Lower leg skin (tissue), 4 donors: ENCODE data around the gene SLC2A5. TPM values are rescaled to one million over a fixed set of nuclear protein-coding genes. Genes with fewer than 3 reads are reported as not detected.

Experiments
- DNase-seq, 2 donors: peaks; one replicate each; pipeline ENCODE4 v3.0.0-alpha.2; 2019; ENCODE audit warnings: low spot score in 2 of 2
- H3K4me3 ChIP-seq: fragments of 200-600 bp; sonication (generic); 2 replicates; pipeline ENCODE4 v1.5.1; 2017; ENCODE audit warnings: mild to moderate bottlenecking, low read depth; ENCODE audit not compliant: poor library complexity, severe bottlenecking
- POLR2A ChIP-seq, 2 donors: fragments of 450-650 bp; IDR thresholded peaks; one replicate each; pipeline ENCODE4 v1.6.1; 2016 to 2017; ENCODE audit warnings: antibody characterized with exemption in 2 of 2, mild to moderate bottlenecking in 1 of 2, moderate library complexity in 1 of 2
- WGBS, 2 donors: methylation state at CpG; one replicate each; pipeline ENCODE4 v1.1.5; 2018; 5-methylcytosine and 5-hydroxymethylcytosine counted together
- intact Hi-C: fragments of 100-400 bp; cut with DNase I; formaldehyde crosslinking; loops from one replicate; pipeline ENCODE4 v1.15.0; 2023; ENCODE audit warnings: low total_unique reads
- total RNA-seq, 4 donors: library from RNA; depleted of rRNA; stranded (reverse); fragments of >200 nt; gene quantifications; one replicate each; pipeline ENCODE4 v1.1.0, GENCODE V29; 2016
- TF ChIP-seq, protein P1 (sequence below), 3 donors: fragments of 450-650 bp; IDR thresholded peaks; one replicate each; pipeline ENCODE4 v1.5.1; 2016; ENCODE audit warnings: antibody characterized with exemption in 3 of 3, mild to moderate bottlenecking in 3 of 3, moderate library complexity in 2 of 3

The SLC2A5 gene
- total RNA-seq: 1 to 10 TPM in 2 of 4 donors, under 1 TPM in 2; 0.21 to 3.4 (median 1.9) TPM

DNA sequence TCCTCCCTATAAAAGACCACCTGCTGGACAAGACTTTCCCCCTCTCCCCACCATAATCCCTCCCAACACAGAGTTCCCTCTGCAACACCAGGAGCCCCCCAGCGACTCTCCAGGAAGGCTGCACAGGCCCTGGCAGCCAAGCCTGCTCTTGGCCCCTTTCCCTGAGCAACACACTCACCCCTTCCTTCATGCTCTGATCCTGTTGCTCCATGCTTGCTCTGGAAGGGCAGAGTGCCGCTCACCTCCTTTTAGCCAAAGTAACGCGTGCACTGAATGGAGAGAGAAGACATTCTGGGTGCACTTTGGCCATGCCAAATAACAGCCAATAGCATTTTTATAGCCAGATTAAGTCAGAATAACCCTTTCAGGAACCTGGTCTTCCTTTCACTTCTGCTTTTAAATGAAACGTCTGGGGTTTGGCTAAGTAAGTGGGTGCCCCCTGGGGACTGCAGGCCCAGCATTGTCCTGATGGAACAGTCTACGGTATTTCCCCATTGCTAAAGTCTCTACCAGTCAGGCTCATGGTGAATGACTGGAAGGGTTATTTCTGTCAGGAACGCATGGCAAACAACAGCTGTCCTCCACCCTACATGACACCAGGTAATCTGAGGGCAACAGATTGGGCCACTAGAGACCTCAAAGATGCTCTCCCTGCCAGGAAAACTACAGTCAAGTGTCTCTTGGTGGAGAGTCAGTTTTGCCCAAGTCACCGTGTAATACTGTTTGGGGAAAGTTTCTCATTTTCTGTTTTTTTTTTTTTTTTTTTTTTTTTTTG lies at the start of gene SLC2A5:
Gene SLC2A5, minus strand, starts transcription at position 310 of the 775 bp plus-strand sequence. Its CDS starts 99 bp downstream, at position 211.
- DNase-seq: no peak
- H3K4me3 ChIP-seq: no peak within 1 kb of the TSS
- 8 to 20% methylated on average over 8 of the region's 8 CpGs for WGBS, 2 donors
- TF ChIP-seq, protein P1, sequence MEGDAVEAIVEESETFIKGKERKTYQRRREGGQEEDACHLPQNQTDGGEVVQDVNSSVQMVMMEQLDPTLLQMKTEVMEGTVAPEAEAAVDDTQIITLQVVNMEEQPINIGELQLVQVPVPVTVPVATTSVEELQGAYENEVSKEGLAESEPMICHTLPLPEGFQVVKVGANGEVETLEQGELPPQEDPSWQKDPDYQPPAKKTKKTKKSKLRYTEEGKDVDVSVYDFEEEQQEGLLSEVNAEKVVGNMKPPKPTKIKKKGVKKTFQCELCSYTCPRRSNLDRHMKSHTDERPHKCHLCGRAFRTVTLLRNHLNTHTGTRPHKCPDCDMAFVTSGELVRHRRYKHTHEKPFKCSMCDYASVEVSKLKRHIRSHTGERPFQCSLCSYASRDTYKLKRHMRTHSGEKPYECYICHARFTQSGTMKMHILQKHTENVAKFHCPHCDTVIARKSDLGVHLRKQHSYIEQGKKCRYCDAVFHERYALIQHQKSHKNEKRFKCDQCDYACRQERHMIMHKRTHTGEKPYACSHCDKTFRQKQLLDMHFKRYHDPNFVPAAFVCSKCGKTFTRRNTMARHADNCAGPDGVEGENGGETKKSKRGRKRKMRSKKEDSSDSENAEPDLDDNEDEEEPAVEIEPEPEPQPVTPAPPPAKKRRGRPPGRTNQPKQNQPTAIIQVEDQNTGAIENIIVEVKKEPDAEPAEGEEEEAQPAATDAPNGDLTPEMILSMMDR (IDR thresholded peaks at IDR 0.05): no peak
- TF ChIP-seq POLR2A (IDR thresholded peaks at IDR 0.05): no peak
- intact Hi-C loops: no loop called here

- no peak overlapping the region for H3K4me3 ChIP-seq
- no peak for TF ChIP-seq POLR2A (IDR thresholded peaks at IDR 0.05)
- TF ChIP-seq, protein P1 (IDR thresholded peaks at IDR 0.05): no peak
- 55 to 59% methylated on average over 7 of the region's 7 CpGs for WGBS, 2 donors
- intact Hi-C loops: no loop called here
- DNase-seq: no peak
These were observed 48.8 kb upstream of the SLC2A5 start for GRCh38 chr1:9118186-9118585.

DNA sequence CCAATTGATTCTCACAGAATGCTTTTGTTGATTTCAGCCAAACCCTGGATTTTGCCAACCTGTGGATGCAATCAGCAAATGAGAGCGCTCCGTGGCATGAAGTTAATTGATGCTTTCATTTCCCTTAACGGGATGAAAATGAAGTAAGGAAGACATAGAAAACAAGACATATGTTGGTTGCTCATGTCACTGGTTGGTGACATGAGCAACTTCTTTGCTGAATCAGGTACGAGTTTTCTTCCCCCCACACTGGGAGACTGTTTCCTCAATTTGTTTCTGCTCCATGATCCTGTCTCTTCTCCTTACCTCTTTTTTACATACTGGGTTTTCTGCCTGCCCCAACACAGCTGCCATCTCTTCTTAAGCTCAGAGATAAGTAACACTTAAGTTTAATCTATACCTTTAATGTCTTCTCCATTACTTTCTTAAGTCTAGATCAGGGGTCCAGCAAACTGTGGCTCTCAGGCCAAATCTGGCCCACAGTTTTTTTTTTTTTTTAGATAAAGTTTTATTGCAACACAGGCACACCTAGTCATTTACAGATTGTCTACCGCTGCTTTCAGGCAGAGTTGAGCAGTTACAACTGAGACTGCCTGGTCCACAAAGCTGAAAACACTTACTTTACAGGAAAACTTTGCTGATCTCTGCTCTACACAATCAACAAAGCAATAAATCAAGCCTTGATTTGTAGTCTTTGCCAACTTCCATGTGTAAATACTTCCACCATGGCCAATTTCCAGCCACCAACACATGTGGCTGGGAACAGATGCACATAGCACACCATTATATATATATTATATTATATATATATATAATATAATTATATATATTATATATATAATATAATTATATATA lies 46.1 kb upstream of the SLC2A5 start:
- WGBS, 2 donors: 50 to 53% methylated on average over 5 of the region's 5 CpGs
- TF ChIP-seq, protein P1 (IDR thresholded peaks at IDR 0.05): no peak
- no peak for TF ChIP-seq POLR2A (IDR thresholded peaks at IDR 0.05)
- H3K4me3 ChIP-seq: no peak overlapping the region
- DNase-seq: no peak
- intact Hi-C loops: no loop called here

- WGBS, 2 donors: 85% methylated on average over 13 of the region's 13 CpGs
- intact Hi-C loops: loop anchor here (5.0 kb wide), 1 partner anchor 84 kb away; no protein-coding TSS in a partner anchor
- no peak for DNase-seq
- no peak overlapping the region for H3K4me3 ChIP-seq
- no peak for TF ChIP-seq POLR2A (IDR thresholded peaks at IDR 0.05)
- TF ChIP-seq, protein P1 (IDR thresholded peaks at IDR 0.05): no peak
These were observed 43.8 kb upstream of the SLC2A5 start for GRCh38 chr1:9112961-9113880.

DNA sequence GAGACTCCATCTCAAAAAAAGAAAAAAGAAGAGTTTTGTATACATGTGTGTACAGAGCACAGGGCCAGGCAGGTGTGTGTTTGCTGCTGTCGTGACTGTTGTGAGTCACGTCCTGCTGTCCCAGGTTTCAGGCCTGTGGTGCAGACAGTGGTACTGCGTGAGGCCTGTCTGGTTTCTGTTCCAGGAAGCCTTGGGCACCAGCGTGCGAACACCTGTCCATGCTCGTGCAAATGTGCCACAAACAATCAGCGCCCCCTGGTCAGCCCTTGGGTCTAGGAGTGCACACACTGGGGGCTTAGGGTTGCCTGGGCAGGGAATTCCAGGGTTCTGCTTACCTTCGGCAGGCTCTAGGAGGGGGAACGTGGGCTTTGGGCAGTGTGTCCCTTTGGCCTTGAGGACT lies 42.5 kb upstream of the SLC2A5 start:
- TF ChIP-seq, protein P1 (IDR thresholded peaks at IDR 0.05): no peak
- no peak for TF ChIP-seq POLR2A (IDR thresholded peaks at IDR 0.05)
- 88% methylated on average over 9 of the region's 9 CpGs for WGBS, 2 donors
- H3K4me3 ChIP-seq: no peak overlapping the region
- intact Hi-C loops: loop anchor here (5.0 kb wide), 1 partner anchor 85 kb away; no protein-coding TSS in a partner anchor
- DNase-seq: no peak
